ENCODE data around the gene RBM23.
A peak's percentile ranks its signal among the peaks of the same experiment; 100 is the strongest.
"Not testable (repeated sequence)": the region's sequence is repeated elsewhere in the genome, so short reads cannot be mapped to it uniquely, and the experiment has no call there.

The RBM23 gene

DNA sequence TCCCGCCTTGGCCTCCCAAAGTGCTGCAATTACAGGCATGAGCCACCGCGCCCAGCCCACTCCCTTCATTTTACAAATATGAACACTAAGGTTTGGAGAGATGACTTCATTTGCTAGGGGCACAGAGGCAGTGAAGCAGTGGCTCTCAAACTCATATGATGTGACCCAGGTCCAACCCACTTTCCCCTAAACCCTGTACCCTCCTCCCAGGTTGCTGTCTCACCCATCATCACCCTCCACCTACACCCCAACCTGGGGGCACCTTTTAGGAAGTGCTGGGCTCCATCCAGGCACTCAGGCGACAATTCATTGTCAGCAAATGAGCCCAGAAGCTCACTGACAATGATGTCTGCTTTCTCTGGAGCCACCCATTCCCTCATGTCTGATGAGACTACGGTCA, 4.8 kb upstream of the RBM23 start:
- DNase-seq: no peak
- in situ Hi-C loops (cut with HindIII; ENCODE audit: low pct_ligation_motif_present, low pct_unique_long_range_greater_than_20kb, low sequenced_read_pairs): no loop called here

DNA sequence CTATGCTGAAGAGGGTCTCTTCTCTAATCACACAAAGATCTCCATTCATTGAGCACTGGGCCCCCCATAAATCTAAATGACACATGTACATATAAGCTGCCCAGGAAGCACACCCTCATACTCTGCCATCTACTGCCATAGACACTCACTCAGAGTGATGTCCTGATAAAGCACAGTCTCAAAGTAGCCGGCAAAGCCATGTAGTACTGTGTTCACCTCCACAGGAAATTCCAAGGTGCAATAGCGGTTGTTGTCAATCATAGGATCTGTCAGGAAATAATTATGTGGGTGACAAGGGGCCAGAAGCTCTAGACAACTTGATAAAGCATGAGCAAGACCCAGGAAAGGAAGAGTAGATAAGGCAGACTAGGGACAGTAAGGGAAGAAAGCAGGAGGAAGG, 3.3 kb upstream of the RBM23 start:
- in situ Hi-C loops (cut with HindIII; ENCODE audit: low pct_ligation_motif_present, low pct_unique_long_range_greater_than_20kb, low sequenced_read_pairs): no loop called here
- no peak for DNase-seq

DNA sequence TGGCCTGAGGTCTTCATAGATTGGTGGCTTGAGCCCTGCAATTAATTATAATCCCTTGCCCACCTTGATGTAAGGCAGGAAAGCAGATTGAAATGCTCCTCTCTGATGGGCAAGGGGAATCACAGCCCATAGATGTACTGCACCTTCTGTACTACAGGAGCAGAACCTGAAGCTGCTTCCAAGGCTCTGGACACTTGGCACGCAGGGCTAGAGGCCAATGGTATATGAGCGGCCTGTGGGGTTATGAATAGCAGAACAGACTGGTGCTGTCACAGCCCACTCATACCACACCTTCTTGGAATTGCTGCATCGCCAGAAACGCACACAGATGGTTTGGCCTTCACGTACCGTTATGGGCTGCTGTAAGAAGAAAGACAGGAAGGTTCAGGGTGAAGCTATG, 1.7 kb upstream of the RBM23 start:
- in situ Hi-C loops (cut with HindIII; ENCODE audit: low pct_ligation_motif_present, low pct_unique_long_range_greater_than_20kb, low sequenced_read_pairs): no loop called here
- DNase-seq: no peak

DNA sequence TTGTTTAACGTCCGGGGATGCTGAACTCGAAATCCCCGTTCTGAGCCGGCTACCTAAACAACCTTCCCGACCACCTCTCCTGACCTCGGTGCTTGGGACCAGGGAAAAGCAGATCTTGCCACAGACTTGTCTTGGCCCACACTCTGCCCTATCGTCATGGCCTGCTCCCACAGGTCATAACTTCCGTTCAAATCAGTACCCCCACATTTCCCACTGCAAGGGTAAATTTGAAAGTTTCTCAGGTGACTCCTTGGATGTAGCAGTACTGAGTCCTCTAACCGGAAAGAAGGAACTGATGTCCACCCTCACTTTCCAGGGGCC, 612 bp upstream of the RBM23 start:
- in situ Hi-C loops (cut with HindIII; ENCODE audit: low pct_ligation_motif_present, low pct_unique_long_range_greater_than_20kb, low sequenced_read_pairs): no loop called here
- no peak for DNase-seq

- in situ Hi-C loops (cut with HindIII; ENCODE audit: low pct_ligation_motif_present, low pct_unique_long_range_greater_than_20kb, low sequenced_read_pairs): no loop called here
- DNase-seq: no peak
Observed at GRCh38 chr14:22915886-22916521, 2.9 kb downstream of the RBM23 start.

DNA sequence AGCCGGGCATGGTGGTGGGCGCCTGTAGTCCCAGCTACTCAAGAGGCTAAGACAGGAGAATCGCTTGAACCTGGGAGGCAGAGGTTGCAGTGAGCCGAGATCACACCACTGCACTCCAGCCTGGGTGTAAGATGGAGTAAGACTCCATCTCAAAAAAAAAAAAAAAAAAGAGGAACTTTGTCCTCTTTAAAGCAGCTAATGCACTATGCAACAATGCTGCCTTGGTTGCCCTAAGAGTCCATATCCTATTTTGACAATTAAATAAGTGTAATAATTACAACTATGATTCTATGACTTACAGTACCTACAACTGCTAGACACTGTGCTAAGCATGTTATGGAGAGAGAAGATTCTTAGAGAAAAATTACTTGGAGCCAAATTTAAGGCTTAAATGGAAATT, 4.1 kb downstream of the RBM23 start:
- DNase-seq; in situ Hi-C loops (cut with HindIII; ENCODE audit: low pct_ligation_motif_present, low pct_unique_long_range_greater_than_20kb, low sequenced_read_pairs): not testable (repeated sequence)

- DNase-seq: no peak
- in situ Hi-C loops (cut with HindIII; ENCODE audit: low pct_ligation_motif_present, low pct_unique_long_range_greater_than_20kb, low sequenced_read_pairs): no loop called here
Observed at GRCh38 chr14:22910916-22911315, 8.0 kb downstream of the RBM23 start.

GRCh38 chr14:22908601-22909000, 10.3 kb downstream of the RBM23 start:
- in situ Hi-C loops (cut with HindIII; ENCODE audit: low pct_ligation_motif_present, low pct_unique_long_range_greater_than_20kb, low sequenced_read_pairs): no loop called here
- no peak for DNase-seq

DNA sequence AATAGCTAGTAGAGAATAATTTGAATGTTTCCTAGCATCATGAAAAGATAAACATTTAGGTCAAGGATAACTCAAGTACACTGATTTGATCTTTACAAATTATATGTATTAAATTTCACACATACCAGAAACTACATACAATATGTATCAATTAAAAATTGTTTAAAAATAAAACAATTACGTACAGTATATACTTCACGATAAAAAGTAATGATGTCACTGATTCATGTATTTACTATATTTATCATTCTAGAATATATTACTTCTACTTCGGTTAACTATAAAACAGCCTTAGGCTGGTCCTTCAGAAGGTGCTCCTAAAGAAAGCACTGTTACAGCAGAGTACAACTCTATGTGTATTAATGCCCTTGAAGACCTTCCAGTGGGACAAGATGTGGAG, 11.5 kb downstream of the RBM23 start:
- in situ Hi-C loops (cut with HindIII; ENCODE audit: low pct_ligation_motif_present, low pct_unique_long_range_greater_than_20kb, low sequenced_read_pairs): no loop called here

GRCh38 chr14:22906073-22906472, 12.9 kb downstream of the RBM23 start:
- in situ Hi-C loops (cut with HindIII; ENCODE audit: low pct_ligation_motif_present, low pct_unique_long_range_greater_than_20kb, low sequenced_read_pairs): no loop called here
- no peak for DNase-seq

More for the DNA sequence above, 11.5 kb downstream of the RBM23 start:
- DNase-seq: no peak

- DNase-seq: no peak
- in situ Hi-C loops (cut with HindIII; ENCODE audit: low pct_ligation_motif_present, low pct_unique_long_range_greater_than_20kb, low sequenced_read_pairs): no loop called here
Observed at GRCh38 chr14:22905627-22906026, 13.3 kb downstream of the RBM23 start.

- in situ Hi-C loops (cut with HindIII; ENCODE audit: low pct_ligation_motif_present, low pct_unique_long_range_greater_than_20kb, low sequenced_read_pairs): no loop called here
- no peak for DNase-seq
Observed at GRCh38 chr14:22903742-22904087, 15.2 kb downstream of the RBM23 start.

DNA sequence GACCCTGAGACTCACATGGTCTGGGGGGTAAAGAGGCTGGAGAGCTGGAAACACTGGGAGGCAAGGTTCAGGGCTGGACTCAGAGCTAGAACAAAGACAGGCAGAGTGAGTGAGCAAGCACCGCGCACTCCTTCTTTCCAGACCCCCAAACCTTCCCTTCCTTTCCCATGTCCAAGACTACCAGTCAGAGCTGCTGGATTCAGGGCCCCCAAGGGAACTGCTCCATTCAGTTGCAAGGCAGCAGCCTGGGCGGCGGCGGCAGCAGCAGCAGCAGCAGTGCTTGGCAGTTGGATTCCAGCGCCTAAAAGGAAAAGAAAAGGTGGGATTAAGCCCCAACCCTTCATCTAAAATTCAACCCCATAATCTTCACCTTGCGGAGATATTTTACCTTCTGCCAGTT, 17.1 kb downstream of the RBM23 start:
- no peak for DNase-seq
- in situ Hi-C loops (cut with HindIII; ENCODE audit: low pct_ligation_motif_present, low pct_unique_long_range_greater_than_20kb, low sequenced_read_pairs): no loop called here

GRCh38 chr14:22900081-22900799, 18.7 kb downstream of the RBM23 start:
- DNase-seq: peak; percentile 71
- in situ Hi-C loops (cut with HindIII; ENCODE audit: low pct_ligation_motif_present, low pct_unique_long_range_greater_than_20kb, low sequenced_read_pairs): no loop called here

- in situ Hi-C loops (cut with HindIII; ENCODE audit: low pct_ligation_motif_present, low pct_unique_long_range_greater_than_20kb, low sequenced_read_pairs): no loop called here
- peak; percentile 54 for DNase-seq
Observed at GRCh38 chr14:22898302-22899090, 20.5 kb downstream of the RBM23 start.

GRCh38 chr14:22897357-22897756, 21.6 kb downstream of the RBM23 start:
- in situ Hi-C loops (cut with HindIII; ENCODE audit: low pct_ligation_motif_present, low pct_unique_long_range_greater_than_20kb, low sequenced_read_pairs): no loop called here
- no peak for DNase-seq

DNA sequence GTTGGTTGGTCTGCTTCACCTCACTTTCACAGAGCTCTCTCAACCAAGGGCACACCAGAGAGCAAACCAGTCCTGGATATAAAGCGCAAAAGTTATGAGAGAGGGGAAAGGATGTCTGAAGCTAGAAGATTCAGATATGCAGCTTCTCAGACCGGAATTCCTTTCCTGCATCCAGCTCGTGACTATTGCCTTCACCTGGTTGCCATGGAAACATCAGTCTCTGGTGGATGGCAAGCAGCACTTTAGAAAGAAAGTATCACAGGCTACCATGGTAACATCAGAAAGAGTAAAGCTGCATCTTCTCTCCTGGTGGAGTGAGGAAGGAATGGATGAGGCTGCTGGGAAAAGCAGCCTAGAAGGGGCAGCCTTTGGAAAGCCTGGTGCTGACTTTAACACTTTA, 22.2 kb downstream of the RBM23 start:
- in situ Hi-C loops (cut with HindIII; ENCODE audit: low pct_ligation_motif_present, low pct_unique_long_range_greater_than_20kb, low sequenced_read_pairs): no loop called here
- no peak for DNase-seq

GRCh38 chr14:22896356-22896755, 22.6 kb downstream of the RBM23 start:
- no peak for DNase-seq
- in situ Hi-C loops (cut with HindIII; ENCODE audit: low pct_ligation_motif_present, low pct_unique_long_range_greater_than_20kb, low sequenced_read_pairs): no loop called here

DNA sequence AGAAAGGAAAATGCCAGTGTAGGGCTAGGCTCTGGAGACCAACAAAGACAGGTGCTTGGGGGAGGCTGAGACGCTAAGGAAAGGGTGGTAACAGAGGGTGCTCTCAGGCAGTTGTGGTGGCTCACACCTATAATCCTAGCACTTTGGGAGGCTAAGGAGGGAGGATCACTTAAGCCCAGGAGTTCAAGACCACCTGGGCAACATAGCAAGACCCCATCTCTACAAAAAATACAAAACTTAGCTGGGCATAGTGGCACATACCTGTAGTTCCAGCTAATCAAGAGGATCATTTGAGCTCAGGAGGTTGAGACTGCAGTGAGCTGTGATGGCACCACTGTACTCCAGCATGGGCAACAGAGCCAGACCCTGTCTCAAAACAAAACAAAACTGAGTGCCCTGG, 23.5 kb downstream of the RBM23 start:
- in situ Hi-C loops (cut with HindIII; ENCODE audit: low pct_ligation_motif_present, low pct_unique_long_range_greater_than_20kb, low sequenced_read_pairs): no loop called here
- no peak for DNase-seq

DNA sequence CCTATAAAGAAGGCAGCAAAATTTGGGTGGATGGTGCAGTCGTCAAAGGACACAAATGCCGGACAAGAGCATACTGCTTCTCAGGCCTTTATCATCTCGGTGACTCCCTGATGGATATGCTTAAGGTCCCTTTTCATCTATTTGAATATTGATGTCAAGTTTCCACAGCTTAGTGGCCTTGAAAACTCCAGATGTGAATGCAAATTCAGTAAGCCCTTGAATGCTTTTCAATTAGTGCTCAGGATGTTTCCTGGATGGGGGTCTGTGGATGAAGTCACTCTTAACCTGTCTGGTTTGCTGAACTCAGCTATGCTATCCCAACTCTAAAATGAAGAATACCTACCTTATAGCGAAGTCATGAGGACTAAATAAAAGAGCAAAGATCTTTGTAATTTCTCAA, 25.2 kb downstream of the RBM23 start:
- no peak for DNase-seq
- in situ Hi-C loops (cut with HindIII; ENCODE audit: low pct_ligation_motif_present, low pct_unique_long_range_greater_than_20kb, low sequenced_read_pairs): no loop called here

All from ACHN (cell line).